Measurements from ENCODE around the gene LMAN1.

The LMAN1 gene, protein sequence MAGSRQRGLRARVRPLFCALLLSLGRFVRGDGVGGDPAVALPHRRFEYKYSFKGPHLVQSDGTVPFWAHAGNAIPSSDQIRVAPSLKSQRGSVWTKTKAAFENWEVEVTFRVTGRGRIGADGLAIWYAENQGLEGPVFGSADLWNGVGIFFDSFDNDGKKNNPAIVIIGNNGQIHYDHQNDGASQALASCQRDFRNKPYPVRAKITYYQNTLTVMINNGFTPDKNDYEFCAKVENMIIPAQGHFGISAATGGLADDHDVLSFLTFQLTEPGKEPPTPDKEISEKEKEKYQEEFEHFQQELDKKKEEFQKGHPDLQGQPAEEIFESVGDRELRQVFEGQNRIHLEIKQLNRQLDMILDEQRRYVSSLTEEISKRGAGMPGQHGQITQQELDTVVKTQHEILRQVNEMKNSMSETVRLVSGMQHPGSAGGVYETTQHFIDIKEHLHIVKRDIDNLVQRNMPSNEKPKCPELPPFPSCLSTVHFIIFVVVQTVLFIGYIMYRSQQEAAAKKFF

DNA sequence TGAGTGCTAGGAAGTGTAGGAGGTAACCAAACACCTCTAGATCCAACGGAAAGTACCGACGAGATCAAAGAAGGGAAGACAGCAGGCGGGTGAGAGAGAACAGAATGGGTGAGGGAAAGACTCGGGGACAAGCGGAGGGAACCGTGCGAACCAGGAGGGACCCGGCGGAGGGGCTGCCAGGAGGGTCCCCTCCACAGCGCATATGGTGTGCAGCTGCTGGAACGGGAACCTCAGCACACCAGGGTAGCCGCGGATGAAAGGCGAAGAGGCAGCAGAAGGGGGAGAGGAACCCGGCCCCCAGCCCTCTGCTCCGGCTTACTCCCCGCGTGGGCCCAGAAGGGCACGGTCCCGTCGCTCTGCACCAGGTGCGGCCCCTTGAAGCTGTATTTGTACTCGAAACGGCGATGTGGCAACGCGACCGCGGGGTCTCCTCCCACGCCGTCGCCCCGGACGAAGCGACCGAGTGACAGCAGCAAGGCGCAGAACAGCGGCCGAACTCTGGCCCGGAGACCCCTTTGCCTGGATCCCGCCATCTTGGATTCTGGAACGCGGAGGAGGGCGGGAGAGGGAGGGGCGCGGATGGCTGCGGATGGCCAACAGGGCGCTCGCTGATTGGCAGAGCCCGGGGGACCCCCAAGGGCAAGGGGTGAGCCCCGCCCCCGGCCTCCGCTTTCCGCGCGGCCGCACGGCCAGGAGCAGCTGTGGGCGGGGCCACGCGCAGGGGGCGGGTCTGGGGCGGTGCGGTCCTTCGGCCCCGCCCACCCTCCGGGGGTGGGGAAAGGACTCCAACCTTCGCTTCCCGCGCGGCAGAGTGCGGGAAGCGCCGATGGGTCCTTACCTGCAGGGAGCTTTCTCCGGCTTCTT lies at the start of gene LMAN1:
TSS of gene LMAN1 (minus strand) at position 554 of the 864 bp plus-strand sequence. CDS start at position 533, 21 bp downstream.
- peaks cover 53% of the 10 kb centered on the region for H3K36me3 Mint-ChIP-seq
- peak within 1 kb of the TSS; percentile 88 for H3K4me3 Mint-ChIP-seq
- peaks cover 10% of the 10 kb centered on the region for H3K4me1 Mint-ChIP-seq
- ATAC-seq (peak; percentile 95), DNase-seq (ENCODE audit: low spot score in 2 of 2) (peak; percentile 94 to 95)
- H3K27ac Mint-ChIP-seq, result peak within 1 kb of the TSS; percentile 98
- no peaks in the 10 kb centered on the region for H3K9me3 Mint-ChIP-seq

DNA sequence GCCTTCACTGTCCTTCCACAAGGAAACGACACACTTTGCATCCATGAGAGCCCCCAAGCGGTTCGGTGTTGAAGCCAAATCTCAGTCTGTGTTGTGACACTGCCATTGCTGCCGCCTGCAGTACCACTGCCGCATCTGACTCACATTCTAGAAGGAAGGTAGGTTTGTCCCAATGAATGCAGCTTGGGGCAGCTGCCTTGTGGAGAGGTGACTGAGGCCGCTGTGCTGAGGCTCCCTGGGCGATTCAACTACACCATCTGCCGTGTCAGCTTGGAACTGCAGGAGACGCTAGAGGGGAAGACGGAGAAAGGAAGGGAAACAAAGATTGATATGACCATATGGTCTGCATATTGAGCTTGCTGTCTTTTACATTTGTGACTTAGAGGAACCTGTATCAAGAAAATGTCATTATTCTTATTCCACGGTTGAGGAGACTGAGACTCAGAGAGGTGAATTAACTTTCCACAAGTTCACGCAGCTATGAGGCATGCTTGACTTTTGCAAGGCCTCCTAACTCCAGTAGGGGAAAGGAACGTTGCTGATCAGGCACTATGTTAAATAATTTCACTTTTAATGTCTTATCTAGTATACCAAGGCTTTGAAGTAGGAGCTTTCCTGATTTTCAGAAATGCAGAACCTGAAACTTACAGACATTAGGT lies 43.5 kb upstream of the LMAN1 start:
- H3K36me3 Mint-ChIP-seq, result no peaks in the 10 kb centered on the region
- H3K4me1 Mint-ChIP-seq, result peaks cover 6% of the 10 kb centered on the region
- no peak overlapping the region for H3K27ac Mint-ChIP-seq
- DNase-seq (ENCODE audit: low spot score in 2 of 2) (peak; percentile 59 to 83), ATAC-seq (peak; percentile 100)
- H3K4me3 Mint-ChIP-seq, result no peak overlapping the region
- no peaks in the 10 kb centered on the region for H3K9me3 Mint-ChIP-seq

DNA sequence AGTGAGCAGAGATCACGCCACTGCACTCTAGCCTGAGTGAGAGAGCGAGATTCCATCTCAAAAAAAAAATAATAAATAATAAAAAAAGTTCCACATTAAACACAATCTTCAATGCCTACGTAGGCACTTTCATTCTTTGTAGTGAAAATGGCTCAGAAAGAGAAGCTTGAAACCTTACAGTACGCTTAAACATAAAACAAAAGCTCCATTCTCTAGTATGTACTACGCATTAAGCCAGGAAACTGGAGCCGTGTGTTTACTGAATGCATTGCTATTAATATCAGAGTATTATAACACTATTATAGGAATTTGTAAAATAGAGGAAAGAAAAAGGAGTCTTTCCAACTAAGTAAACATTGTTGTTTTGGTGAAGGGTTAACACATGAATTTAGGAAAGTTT lies 41.3 kb upstream of the LMAN1 start:
- Mint-ChIP-seq H3K4me3 (no peak overlapping the region), H3K36me3 (no peaks in the 10 kb centered on the region), H3K4me1 (peaks cover 16% of the 10 kb centered on the region), H3K9me3 (no peaks in the 10 kb centered on the region), H3K27ac (no peak overlapping the region)
- DNase-seq (ENCODE audit: low spot score in 2 of 2) (no peak), ATAC-seq (no peak)

DNA sequence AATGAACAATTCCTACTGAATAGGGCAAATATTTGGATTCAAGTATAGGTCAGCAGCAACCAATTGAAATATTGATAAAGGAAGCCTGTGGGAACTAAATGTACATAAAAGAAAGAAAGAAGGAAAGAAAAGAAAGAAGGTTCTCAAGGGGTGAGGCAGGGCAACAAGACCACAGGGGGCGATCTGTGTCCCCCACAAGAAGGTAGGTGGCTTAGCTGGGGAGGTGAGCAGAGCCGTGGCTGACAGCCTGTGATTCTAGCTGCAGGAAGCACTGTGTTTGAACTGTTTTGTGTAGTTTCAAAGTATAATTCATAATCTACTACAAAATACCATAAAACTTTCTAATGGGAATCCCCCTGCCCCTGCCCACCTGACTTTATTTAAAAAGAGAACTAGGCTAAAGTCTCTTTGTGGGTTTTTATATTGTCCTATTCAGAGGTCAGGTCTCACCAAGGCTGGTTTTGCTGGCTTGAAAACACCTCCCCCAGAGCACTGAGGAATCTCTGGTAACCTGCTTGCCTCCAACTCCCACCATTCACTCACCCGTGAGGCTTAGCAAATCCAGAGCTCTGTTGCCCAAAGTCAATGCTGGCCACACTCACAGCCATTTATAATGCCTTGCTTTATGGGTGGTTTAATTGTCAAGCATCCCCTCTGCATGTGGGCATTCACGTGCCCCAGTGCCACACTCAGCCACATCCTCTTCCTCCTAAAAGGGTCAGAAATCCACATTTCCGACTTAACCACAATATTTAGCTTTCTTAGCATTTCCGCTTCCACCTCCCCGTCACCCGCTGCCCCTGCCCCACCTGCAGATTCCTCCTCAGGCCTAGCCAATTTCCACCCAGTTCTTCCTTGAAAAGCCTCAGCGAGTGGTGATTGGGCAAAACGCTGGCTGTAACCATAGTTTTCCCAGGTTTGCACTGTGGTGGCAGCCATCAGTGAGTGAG lies 36.4 kb upstream of the LMAN1 start:
- H3K36me3 Mint-ChIP-seq, result no peaks in the 10 kb centered on the region
- no peak overlapping the region for H3K27ac Mint-ChIP-seq
- no peaks in the 10 kb centered on the region for H3K9me3 Mint-ChIP-seq
- DNase-seq (ENCODE audit: low spot score in 2 of 2) (no peak), ATAC-seq (no peak)
- H3K4me1 Mint-ChIP-seq, result peaks cover 16% of the 10 kb centered on the region
- no peak overlapping the region for H3K4me3 Mint-ChIP-seq

DNA sequence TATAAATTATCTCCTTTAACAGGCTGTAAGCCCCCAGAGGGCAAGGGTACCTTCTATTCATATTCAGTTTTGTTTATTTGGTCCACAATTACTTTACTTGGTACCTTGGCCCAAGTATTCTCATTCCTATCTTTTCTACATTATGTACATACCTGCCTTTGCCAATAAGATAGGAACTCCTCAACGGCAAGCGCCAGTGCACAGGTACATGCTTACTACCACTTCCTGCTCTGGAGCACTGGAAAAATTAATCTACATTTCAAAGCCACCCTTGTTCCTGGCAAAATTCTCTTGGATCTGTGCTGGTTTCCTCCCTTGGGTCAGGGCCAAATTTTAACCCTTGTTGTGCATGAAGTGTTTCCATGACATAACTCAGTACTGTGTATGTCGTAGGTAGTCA lies 34.3 kb upstream of the LMAN1 start:
- DNase-seq (ENCODE audit: low spot score in 2 of 2) (no peak), ATAC-seq (no peak)
- Mint-ChIP-seq H3K9me3 (no peaks in the 10 kb centered on the region), H3K4me3 (no peak overlapping the region), H3K27ac (no peak overlapping the region), H3K36me3 (no peaks in the 10 kb centered on the region), H3K4me1 (peaks cover 16% of the 10 kb centered on the region)

DNA sequence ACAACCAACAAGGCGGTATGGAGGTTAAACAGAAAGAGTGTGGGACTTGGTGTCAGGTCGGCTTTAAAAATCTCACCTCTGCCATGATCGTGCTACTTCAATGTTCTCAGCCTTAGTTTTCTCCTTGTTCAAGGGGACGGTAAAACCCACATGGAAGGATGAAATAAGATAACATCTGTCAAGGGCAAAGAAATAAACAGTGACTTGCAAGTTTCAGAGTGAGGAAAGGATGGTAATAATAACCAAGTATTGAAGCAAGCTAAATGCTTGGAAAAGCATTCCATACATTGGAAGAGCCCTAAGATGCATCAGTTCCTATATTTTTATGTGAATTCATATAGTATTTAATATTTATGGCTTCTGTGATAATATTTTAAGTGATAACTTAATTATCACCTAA lies 29.8 kb upstream of the LMAN1 start:
- DNase-seq (ENCODE audit: low spot score in 2 of 2) (no peak), ATAC-seq (no peak)
- Mint-ChIP-seq H3K4me3 (no peak overlapping the region), H3K9me3 (no peaks in the 10 kb centered on the region), H3K4me1 (no peaks in the 10 kb centered on the region), H3K27ac (no peak overlapping the region), H3K36me3 (no peaks in the 10 kb centered on the region)

DNA sequence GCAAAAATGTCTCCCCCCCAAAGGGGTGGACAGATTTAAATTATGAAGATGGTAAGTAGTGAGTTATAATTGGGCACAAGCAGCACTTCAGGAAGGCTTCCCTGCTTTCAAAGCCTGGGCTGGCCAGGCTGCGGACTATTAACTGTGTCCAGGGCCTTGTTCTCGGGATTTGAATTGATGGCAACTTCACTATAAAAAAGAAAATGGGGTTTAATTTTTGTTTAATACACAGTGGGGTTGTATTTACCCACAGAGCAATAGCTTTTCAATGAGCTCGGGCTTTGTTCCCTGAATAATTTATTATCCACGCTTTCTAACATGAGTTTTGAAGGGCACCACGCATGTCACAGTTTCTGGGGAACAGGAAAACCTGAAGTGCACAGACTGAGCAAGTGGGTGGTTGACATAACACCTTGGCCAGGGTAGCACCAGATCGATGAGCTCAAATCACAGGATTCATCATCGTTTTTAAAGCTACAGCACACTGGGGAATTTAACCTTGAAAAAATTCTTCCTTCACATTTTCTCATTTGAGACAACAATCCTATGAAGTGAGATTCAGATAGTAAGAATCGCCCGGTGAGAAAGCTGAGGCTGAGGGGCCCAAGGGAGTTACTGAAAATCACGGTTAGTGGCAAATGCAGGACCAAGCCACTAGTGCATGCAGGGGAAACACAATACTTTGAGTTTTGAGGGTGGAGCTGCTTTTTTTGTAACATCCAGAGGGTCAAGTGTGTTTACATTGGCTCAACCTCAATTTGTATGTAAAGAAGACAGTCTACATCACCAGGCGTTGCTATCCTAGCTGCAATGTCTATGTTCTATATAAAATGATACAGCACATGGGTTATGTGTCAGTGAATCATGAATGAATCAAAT lies 28.9 kb upstream of the LMAN1 start:
- ATAC-seq (no peak), DNase-seq (ENCODE audit: low spot score in 2 of 2) (no peak)
- H3K4me3 Mint-ChIP-seq, result no peak overlapping the region
- no peaks in the 10 kb centered on the region for H3K36me3 Mint-ChIP-seq
- no peak overlapping the region for H3K27ac Mint-ChIP-seq
- H3K9me3 Mint-ChIP-seq, result no peaks in the 10 kb centered on the region
- no peaks in the 10 kb centered on the region for H3K4me1 Mint-ChIP-seq

DNA sequence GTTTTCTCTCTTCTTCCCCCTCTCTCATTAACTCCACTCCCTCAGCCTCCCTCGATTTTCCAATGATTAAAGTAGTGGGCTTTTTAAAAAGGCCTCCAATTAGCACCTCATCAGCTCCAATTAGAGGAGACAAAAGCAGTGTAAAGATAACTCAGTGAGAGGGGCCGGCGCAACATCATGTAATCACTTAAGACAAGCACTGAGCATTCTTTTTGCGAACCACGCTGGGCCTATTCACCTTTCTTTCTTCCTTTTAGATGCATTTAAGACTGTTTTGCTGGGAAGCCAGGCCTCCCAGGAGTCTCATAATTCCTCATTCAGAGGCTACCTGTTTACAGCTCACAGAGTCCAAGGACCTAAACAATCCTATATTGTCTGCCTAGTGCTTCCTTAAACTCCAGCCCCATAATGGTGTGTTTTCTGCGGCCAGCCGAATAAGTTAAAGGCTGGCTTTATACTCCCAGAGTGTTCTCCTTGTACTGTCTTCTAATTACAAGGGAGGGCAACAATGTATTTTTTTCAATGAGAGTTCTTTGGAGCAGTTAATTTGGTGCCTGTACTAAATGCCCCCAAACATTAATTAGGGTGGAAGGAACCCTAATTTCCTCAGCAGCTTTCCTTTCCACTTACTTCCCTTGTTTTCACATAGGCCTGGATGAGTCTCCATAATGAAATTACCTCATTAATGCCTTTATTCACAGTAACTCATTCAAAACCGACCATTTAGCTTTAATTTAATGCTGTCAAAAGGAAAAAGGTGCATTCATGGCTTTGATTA lies 28.0 kb upstream of the LMAN1 start:
- H3K9me3 Mint-ChIP-seq, result no peaks in the 10 kb centered on the region
- no peaks in the 10 kb centered on the region for H3K36me3 Mint-ChIP-seq
- H3K4me3 Mint-ChIP-seq, result no peak overlapping the region
- no peak overlapping the region for H3K27ac Mint-ChIP-seq
- no peak for ATAC-seq
- H3K4me1 Mint-ChIP-seq, result no peaks in the 10 kb centered on the region
- DNase-seq (ENCODE audit: low spot score in 2 of 2), result no peak

DNA sequence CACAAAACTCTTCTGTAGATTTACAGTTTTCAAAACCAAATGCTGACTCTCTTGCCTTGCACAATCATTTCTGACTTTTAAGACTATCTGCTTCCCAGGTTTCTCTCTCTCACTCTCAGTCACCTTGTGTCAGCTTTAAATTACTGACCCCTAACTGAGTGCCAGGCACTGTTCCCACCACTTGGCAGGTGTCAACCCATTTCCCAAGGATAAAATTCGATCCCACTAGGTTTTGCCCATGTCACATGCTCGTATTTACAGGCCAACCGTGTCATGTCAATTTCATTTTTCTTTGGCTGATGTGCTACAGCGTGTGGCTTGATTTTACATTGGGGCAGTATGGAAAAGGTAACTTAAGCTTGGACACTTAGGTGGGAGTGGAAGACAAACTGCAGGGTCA lies 26.1 kb upstream of the LMAN1 start:
- no peak for ATAC-seq
- Mint-ChIP-seq H3K4me1 (no peaks in the 10 kb centered on the region), H3K9me3 (no peaks in the 10 kb centered on the region), H3K36me3 (no peaks in the 10 kb centered on the region), H3K27ac (no peak overlapping the region), H3K4me3 (no peak overlapping the region)
- no peak for DNase-seq (ENCODE audit: low spot score in 2 of 2)

DNA sequence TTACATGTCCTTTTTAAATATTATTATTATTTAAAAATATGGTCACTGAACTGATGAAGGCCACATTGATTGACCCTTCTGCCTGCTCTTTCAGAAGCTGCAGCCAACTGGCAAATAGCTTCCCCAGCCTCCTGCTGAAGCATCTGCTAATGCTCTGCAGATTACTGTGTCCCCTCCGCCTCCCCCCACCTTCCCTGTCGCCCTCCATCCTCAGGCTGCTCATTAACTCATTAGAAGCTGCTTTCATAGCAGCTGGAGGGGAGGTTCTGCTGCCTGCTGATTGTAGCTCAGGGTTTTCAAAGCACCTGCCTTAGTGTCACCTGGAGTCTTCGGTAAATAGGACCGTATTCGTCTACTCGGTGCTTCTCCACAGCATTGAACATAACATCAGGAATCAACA lies 24.8 kb upstream of the LMAN1 start:
- no peak overlapping the region for H3K4me3 Mint-ChIP-seq
- H3K9me3 Mint-ChIP-seq, result no peaks in the 10 kb centered on the region
- no peak for ATAC-seq
- DNase-seq (ENCODE audit: low spot score in 2 of 2), result no peak
- H3K36me3 Mint-ChIP-seq, result no peaks in the 10 kb centered on the region
- H3K4me1 Mint-ChIP-seq, result no peaks in the 10 kb centered on the region
- H3K27ac Mint-ChIP-seq, result no peak overlapping the region

DNA sequence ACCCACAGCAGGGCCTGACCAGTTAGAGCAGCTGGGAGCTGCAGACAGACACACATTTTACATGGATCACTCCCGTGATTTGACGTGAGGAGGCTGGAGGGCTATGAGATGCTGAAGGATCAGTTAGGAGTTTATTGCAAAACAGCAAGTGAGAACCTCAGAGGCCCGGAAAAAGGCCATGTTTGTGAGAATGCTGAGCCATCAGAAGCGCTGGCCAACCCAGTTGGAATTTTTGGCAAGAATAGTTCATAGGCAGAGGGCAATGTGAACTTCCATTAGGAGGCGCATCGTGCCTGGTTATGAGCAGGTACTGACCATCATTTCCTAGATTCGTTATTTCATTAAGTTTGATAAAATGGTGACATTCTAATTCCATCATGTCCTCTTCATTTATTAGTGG lies 23.3 kb upstream of the LMAN1 start:
- no peak for DNase-seq (ENCODE audit: low spot score in 2 of 2)
- Mint-ChIP-seq H3K27ac (no peak overlapping the region), H3K36me3 (no peaks in the 10 kb centered on the region), H3K4me1 (no peaks in the 10 kb centered on the region), H3K9me3 (no peaks in the 10 kb centered on the region), H3K4me3 (no peak overlapping the region)
- no peak for ATAC-seq

DNA sequence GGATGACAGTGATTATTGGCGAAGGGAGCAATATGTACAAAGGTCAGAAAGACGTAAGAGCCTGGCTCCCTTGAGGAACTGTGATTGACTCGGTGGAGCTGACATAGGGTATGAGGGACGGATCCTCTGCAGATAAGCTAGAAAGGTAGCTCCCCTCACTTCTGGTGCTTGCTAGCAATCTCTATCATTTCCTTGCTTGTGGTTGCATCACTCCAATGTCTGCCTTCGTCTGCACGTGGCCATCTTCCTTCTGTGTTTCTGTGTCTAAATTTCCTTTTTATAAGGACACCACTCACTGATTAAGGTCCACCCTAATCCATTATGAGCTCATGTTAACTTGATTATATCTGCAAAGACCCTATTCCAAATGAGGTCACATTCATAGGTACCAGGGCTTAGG lies 22.9 kb upstream of the LMAN1 start:
- H3K36me3 Mint-ChIP-seq, result no peaks in the 10 kb centered on the region
- DNase-seq (ENCODE audit: low spot score in 2 of 2) (no peak), ATAC-seq (no peak)
- no peaks in the 10 kb centered on the region for H3K9me3 Mint-ChIP-seq
- H3K27ac Mint-ChIP-seq, result no peak overlapping the region
- no peaks in the 10 kb centered on the region for H3K4me1 Mint-ChIP-seq
- H3K4me3 Mint-ChIP-seq, result no peak overlapping the region

DNA sequence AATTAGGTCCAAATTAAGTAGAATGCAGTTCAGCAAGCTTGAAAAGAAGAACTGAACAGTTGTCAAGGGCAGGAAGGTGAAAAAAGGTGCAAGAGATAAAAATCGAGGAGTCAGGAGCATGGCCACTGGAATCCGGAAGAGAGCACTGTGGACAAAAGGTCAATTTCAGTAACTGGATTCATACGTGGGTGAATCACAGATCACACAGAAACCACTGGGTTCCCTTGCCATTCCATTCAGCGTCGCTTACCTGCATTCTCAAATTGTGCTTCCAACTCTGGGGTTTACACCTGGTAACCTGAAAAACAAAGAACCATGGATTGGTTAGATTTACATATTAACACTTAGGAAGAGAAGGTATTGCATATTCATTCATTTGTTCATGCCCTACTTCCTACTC lies 21.6 kb upstream of the LMAN1 start:
- Mint-ChIP-seq H3K27ac (no peak overlapping the region), H3K4me3 (no peak overlapping the region), H3K36me3 (no peaks in the 10 kb centered on the region), H3K4me1 (no peaks in the 10 kb centered on the region), H3K9me3 (no peaks in the 10 kb centered on the region)
- DNase-seq (ENCODE audit: low spot score in 2 of 2) (no peak), ATAC-seq (no peak)
